Activated CD4-positive, CD25-positive, alpha-beta regulatory T cell treated with anti-CD3 and anti-CD28 coated beads, Interleukin-2, amount 50 U/mL, for 16 hours (primary cell): Measurements from ENCODE around the gene BICD2.
A peak's percentile ranks its signal among the peaks of the same experiment; 100 is the strongest.
"Not testable (repeated sequence)": the region's sequence is repeated elsewhere in the genome, so short reads cannot be mapped to it uniquely, and the experiment has no call there.

Experiments used
- DNase-seq: peaks from one replicate; pipeline ENCODE4 v3.0.0-alpha.2; 2020; ENCODE audit warnings: low read depth, low spot score

BICD2 gene

GRCh38 chr9:92770360-92770995 lies 5.8 kb upstream of the BICD2 start:
- no peak for DNase-seq

GRCh38 chr9:92769990-92770359 lies 5.3 kb upstream of the BICD2 start:
- DNase-seq, result no peak

GRCh38 chr9:92769286-92769685 lies 4.7 kb upstream of the BICD2 start:
- no peak for DNase-seq

- not testable (repeated sequence) for DNase-seq
These were observed 4.2 kb upstream of the BICD2 start for GRCh38 chr9:92768816-92769215.

GRCh38 chr9:92767066-92768054 lies 2.7 kb upstream of the BICD2 start:
- no peak for DNase-seq

- peak; percentile 97 for DNase-seq
These were observed 629 bp upstream of the BICD2 start for GRCh38 chr9:92764988-92765936.

- DNase-seq, result no peak
These were observed 782 bp downstream of the BICD2 start for GRCh38 chr9:92763721-92764380.

- DNase-seq, result no peak
These were observed 1.6 kb downstream of the BICD2 start for GRCh38 chr9:92762781-92763708.

GRCh38 chr9:92762196-92762595 lies 2.4 kb downstream of the BICD2 start:
- no peak for DNase-seq

GRCh38 chr9:92761686-92762085 lies 2.9 kb downstream of the BICD2 start:
- no peak for DNase-seq

GRCh38 chr9:92760494-92760893 lies 4.1 kb downstream of the BICD2 start:
- DNase-seq, result no peak

- no peak for DNase-seq
These were observed 4.6 kb downstream of the BICD2 start for GRCh38 chr9:92760070-92760469.

- no peak for DNase-seq
These were observed 5.2 kb downstream of the BICD2 start for GRCh38 chr9:92759446-92759845.

- DNase-seq, result no peak
These were observed 7.8 kb downstream of the BICD2 start for GRCh38 chr9:92756792-92757191.

GRCh38 chr9:92754091-92754745 lies 10.4 kb downstream of the BICD2 start:
- DNase-seq, result no peak

- no peak for DNase-seq
These were observed 11.7 kb downstream of the BICD2 start for GRCh38 chr9:92752812-92753404.

GRCh38 chr9:92749934-92750315 lies 14.7 kb downstream of the BICD2 start:
- DNase-seq, result no peak

- DNase-seq, result no peak
These were observed 15.3 kb downstream of the BICD2 start for GRCh38 chr9:92749071-92749933.

- DNase-seq, result no peak
These were observed 16.5 kb downstream of the BICD2 start for GRCh38 chr9:92748233-92748497.
